H1 (cell line): Measurements from ENCODE around the gene OR8B8. TPM values are rescaled to one million over a fixed set of nuclear protein-coding genes. Genes with fewer than 3 reads are reported as not detected.

ENCODE experiments used
- CHD7 ChIP-seq: fragments of 300-600 bp; sonication (generic); IDR thresholded peaks from 2 replicates; pipeline ENCODE4 v1.7.1; 2012; ENCODE audit warnings: low read length, moderate library complexity, mild to moderate bottlenecking, inconsistent platforms; ENCODE audit not compliant: insufficient replicate concordance
- EGR1 ChIP-seq: IDR thresholded peaks from 2 replicates; pipeline ENCODE4 v1.6.1; 2011; ENCODE audit warnings: low read depth, low read length, borderline replicate concordance
- HDAC6 ChIP-seq: IDR thresholded peaks from one replicate; pipeline ENCODE4 v1.7.1; 2012; ENCODE audit warnings: low read depth, mild to moderate bottlenecking, inconsistent platforms, low read length, moderate library complexity
- SAP30 ChIP-seq: fragments of 300-600 bp; sonication (generic); IDR thresholded peaks from 2 replicates; pipeline ENCODE4 v1.7.1; 2012; ENCODE audit warnings: low read length, moderate library complexity, mild to moderate bottlenecking, inconsistent platforms; ENCODE audit not compliant: insufficient read depth, insufficient replicate concordance
- TAF7 ChIP-seq: optimal IDR thresholded peaks from 2 replicates; pipeline ENCODE3; 2011; ENCODE audit warnings: low read depth, mild to moderate bottlenecking, inconsistent platforms, low read length, moderate library complexity, borderline replicate concordance
- polyA plus RNA-seq, 7 experiments: library from polyadenylated mRNA; depleted of rRNA in 3 of 7; stranded (reverse) in 5 of 7; unstranded in 2 of 7; fragments of >200 nt in 5 of 7; fragments of 200-250 nt in 2 of 7; gene quantifications; 1 replicate in 5 of 7; 2 replicates in 1 of 7; 4 replicates in 1 of 7; pipeline versions ENCODE4 v1.2.1 to v1.2.3, GENCODE V29; 2011 to 2013; ENCODE audit warnings: missing spikeins in 2 of 7, mixed read lengths in 2 of 7
- total RNA-seq: library from RNA; stranded (reverse); fragmentation: NEBNext Ultra II Directional; extraction: Animal tissue kit (Norgen Biotek cat#: 25700); gene quantifications from 2 replicates; pipeline ENCODE4 v1.2.1, GENCODE V29; 2021

Gene OR8B8
- total and polyA plus RNA-seq, 2 of the 8 experiments (the other 6 are each of a cell fraction or from before 2014, with no cell fraction given), result not detected

DNA sequence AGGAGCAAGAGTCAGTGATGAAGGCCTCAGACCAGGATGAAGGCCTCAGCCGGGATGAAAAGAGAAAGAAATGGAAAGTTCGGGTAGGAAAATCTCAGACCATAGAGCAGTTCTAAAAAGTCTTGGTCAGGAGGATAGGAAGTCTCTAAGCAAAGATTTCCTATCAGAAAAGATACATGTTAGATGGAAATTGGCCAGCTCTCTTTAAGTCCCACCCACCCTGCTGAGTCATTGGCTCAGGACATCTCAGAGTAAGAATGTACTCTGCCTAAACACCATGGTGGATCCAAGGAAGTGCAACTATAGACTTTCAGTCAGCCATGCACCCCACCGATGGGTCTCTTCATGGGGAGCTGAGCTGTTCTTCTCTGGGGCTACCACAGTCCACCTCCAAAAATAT is 51.1 kb downstream of the OR8B8 start (continued):
- no peak for TF ChIP-seq CHD7
- TF ChIP-seq TAF7, result no peak
- TF ChIP-seq SAP30, result no peak
- TF ChIP-seq HDAC6, result no peak
- no peak for TF ChIP-seq EGR1
